ENCODE results near the gene LILRB3.
"Not testable (repeated sequence)": the region's sequence is repeated elsewhere in the genome, so short reads cannot be mapped to it uniquely, and the experiment has no call there.

DNA sequence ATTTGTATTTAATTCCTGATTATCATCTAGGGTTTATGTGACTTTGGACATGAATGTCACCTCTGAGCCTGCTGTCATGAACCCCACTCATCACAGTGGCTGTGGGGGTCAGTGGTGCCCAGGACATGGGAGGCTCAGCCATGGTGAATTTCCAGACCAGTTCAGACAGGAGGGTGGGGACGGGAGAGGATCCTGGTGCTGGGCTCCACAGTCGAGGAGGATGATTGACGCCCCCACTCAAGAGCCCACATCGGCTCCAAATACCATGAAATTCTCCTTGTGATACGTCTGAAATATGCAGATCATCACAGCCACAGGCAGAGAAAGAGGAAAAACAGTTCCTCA, 1.1 kb upstream of the LILRB3 start:
- TF ChIP-seq CTCF (IDR thresholded peaks at IDR 0.05 in 8 of 11, conservative IDR thresholded peaks at IDR 0.05 in 3 of 11); POLR2AphosphoS5 (IDR thresholded peaks at IDR 0.05); POLR2A (IDR thresholded peaks at IDR 0.05): not testable (repeated sequence)

All from spleen (tissue), 7 donors.